ENCODE results near the gene ZC2HC1B.
A peak's percentile ranks its signal among the peaks of the same experiment; 100 is the strongest.

- TF ChIP-seq SMARCE1 (IDR thresholded peaks at IDR 0.05) (no peak), GTF3C2 (IDR thresholded peaks at IDR 0.05; ENCODE audit: borderline replicate concordance, extremely low read depth, insufficient read length) (no peak), SMARCA4 (IDR thresholded peaks at IDR 0.05) (peak; percentile 34; the same call in 1 of the 2 replicates), ZBTB43 (CRISPR knock-in tag; IDR thresholded peaks at IDR 0.05) (no peak), ZFP36 (IDR thresholded peaks at IDR 0.05; ENCODE audit: low read depth, low read length, partially characterized antibody) (no peak), THAP7 (CRISPR knock-in tag; IDR thresholded peaks at IDR 0.05) (no peak)
These were observed 112.6 kb downstream of the ZC2HC1B start for GRCh38 chr6:143976806-143977349.

Measured in K562 (cell line).